T-helper 9 cell (primary cell): ENCODE data around the gene CTAG1B.
"Not testable (repeated sequence)": the region's sequence is repeated elsewhere in the genome, so short reads cannot be mapped to it uniquely, and the experiment has no call there.

Source experiments
- DNase-seq: peaks from one replicate; pipeline ENCODE4 v3.0.0-alpha.2; 2020

CTAG1B gene

DNA sequence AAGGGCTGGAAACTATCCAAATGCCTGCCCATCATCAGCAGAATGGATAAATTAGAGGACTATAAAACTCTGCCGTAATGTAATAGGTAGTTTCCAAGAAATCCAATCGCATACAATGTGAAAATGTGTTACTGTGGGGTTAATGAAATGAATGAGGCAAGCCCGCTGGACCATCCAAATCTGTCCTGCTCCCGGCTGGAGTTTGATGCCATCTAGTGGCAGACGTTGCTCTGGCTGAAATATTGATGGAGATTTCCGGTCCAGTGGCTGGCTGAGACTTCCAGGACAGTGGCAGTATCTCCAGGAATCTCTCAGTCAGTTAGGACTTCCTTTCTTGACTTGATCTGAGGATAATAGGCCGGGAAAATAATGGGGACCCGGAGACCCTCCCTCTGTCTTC is 36.1 kb downstream of the CTAG1B start:
- not testable (repeated sequence) for DNase-seq

GRCh38 chrX:154575076-154575475 is 44.0 kb downstream of the CTAG1B start:
- DNase-seq = not testable (repeated sequence)

DNA sequence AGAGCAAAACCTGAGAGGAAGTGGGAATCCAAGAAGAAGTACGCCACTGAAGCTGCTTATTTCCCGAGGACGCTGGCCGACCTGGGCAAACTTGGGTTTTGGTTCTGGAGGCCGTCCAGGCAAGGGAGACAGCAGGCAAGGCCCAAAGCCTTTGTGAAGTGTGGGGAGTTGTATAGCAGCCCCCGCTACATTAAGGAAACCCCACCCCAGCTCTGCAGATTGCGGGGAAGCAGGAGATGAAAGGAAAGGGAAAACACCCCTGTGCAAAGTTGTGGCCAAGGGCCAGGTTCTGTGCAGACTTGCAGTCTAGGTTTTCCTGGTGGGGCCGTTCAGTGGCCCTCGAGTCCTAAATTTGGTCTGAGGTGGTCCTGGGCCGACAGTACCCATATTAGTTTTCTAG is 46.0 kb downstream of the CTAG1B start:
- DNase-seq = not testable (repeated sequence)

DNA sequence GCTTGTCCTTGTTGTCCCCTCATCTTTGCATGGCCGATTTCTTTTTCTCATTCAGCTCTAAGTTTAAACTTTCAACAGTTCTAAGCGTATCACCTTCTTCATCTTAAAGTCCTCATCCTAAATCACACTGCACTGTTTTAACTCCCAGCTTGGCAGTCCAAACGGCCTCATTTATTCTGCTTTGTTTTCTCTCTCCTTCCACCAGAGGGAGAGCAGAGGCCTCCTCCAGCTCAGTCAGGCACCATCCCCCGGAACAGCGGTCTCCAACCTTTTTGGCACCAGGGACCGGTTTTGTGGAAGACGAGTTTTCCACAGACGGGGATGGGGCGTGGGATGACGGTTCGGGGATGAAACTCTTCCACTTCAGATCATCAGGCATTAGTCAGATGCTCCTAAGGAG is 48.7 kb downstream of the CTAG1B start:
- not testable (repeated sequence) for DNase-seq
